ENCODE measurements around the gene PRICKLE2. TPM values are rescaled to one million over a fixed set of nuclear protein-coding genes. Genes with fewer than 3 reads are reported as not detected.
A peak's percentile ranks its signal among the peaks of the same experiment; 100 is the strongest.

Gene PRICKLE2
- total RNA-seq, 1 experiment from 2014 or later, result 4.2 TPM

- ChIA-PET CTCF (no interaction called here), POLR2A (no interaction called here)
- no peaks in the 10 kb centered on the region for H3K27me3 ChIP-seq (replicated peaks; ENCODE audit: control insufficient read depth, insufficient read depth, low read length)
- Mint-ChIP-seq H3K9me3 (ENCODE audit: unreplicated experiment) (peaks cover 18% of the 10 kb centered on the region), H3K4me1 (ENCODE audit: low read depth, unreplicated experiment) (peaks cover 18% of the 10 kb centered on the region), H3K27ac (ENCODE audit: unreplicated experiment) (no peak overlapping the region), H3K36me3 (ENCODE audit: insufficient read depth, unreplicated experiment) (no peaks in the 10 kb centered on the region), H3K4me3 (ENCODE audit: unreplicated experiment) (no peak overlapping the region), H3K27me3 (ENCODE audit: insufficient read depth, unreplicated experiment) (no peaks in the 10 kb centered on the region)
- no peaks in the 10 kb centered on the region for H3K9me3 ChIP-seq
- intact Hi-C loops (cut with micrococcal nuclease; ENCODE audit: unreplicated experiment), result no loop called here
- H3K4me3 ChIP-seq (ENCODE audit: low read depth, low read length), result no peak overlapping the region
- no TSS peak for BruUV-seq (replicated peaks)
- no peak for DNase-seq
- H3K36me3 ChIP-seq (ENCODE audit: control insufficient read depth, insufficient read depth, low read length), result no peaks in the 10 kb centered on the region
- TF ChIP-seq CTCF (IDR thresholded peaks at IDR 0.05; ENCODE audit: insufficient read depth in 1 of 2, low read depth in 1 of 2, low read length in 1 of 2, severe bottlenecking in 1 of 2, unreplicated experiment in 1 of 2), result no peak
- H3K4me1 ChIP-seq, result peaks cover 27% of the 10 kb centered on the region
Observed at GRCh38 chr3:64266983-64267382, 41.7 kb upstream of the PRICKLE2 start.

GRCh38 chr3:64266065-64266931 lies 41.0 kb upstream of the PRICKLE2 start:
- CTCF ChIA-PET, result no interaction called here
- Histone ChIP-seq H3K4me1 (peaks cover 27% of the 10 kb centered on the region), H3K9me3 (no peaks in the 10 kb centered on the region), H3K27me3 (replicated peaks; ENCODE audit: control insufficient read depth, insufficient read depth, low read length) (no peaks in the 10 kb centered on the region), H3K4me3 (ENCODE audit: low read depth, low read length) (no peak overlapping the region), H3K36me3 (ENCODE audit: control insufficient read depth, insufficient read depth, low read length) (no peaks in the 10 kb centered on the region)
- DNase-seq, result peak in 1 of 2 experiments; percentile 37
- no peaks in the 10 kb centered on the region for H3K36me3 Mint-ChIP-seq (ENCODE audit: insufficient read depth, unreplicated experiment)
- POLR2A ChIA-PET, result no interaction called here
- H3K4me1 Mint-ChIP-seq (ENCODE audit: low read depth, unreplicated experiment), result peaks cover 18% of the 10 kb centered on the region
- intact Hi-C loops (cut with micrococcal nuclease; ENCODE audit: unreplicated experiment), result no loop called here
- no peak for TF ChIP-seq CTCF (IDR thresholded peaks at IDR 0.05; ENCODE audit: insufficient read depth in 1 of 2, low read depth in 1 of 2, low read length in 1 of 2, severe bottlenecking in 1 of 2, unreplicated experiment in 1 of 2)
- no peak overlapping the region for H3K27ac Mint-ChIP-seq (ENCODE audit: unreplicated experiment)
- BruUV-seq (replicated peaks), result no TSS peak
- H3K27me3 Mint-ChIP-seq (ENCODE audit: insufficient read depth, unreplicated experiment), result no peaks in the 10 kb centered on the region
- H3K4me3 Mint-ChIP-seq (ENCODE audit: unreplicated experiment), result no peak overlapping the region
- peaks cover 17% of the 10 kb centered on the region for H3K9me3 Mint-ChIP-seq (ENCODE audit: unreplicated experiment)

GRCh38 chr3:64265646-64266045 lies 40.4 kb upstream of the PRICKLE2 start:
- Mint-ChIP-seq H3K36me3 (ENCODE audit: insufficient read depth, unreplicated experiment) (no peaks in the 10 kb centered on the region), H3K9me3 (ENCODE audit: unreplicated experiment) (peaks cover 10% of the 10 kb centered on the region), H3K4me1 (ENCODE audit: low read depth, unreplicated experiment) (peaks cover 18% of the 10 kb centered on the region), H3K27ac (ENCODE audit: unreplicated experiment) (no peak overlapping the region), H3K4me3 (ENCODE audit: unreplicated experiment) (no peak overlapping the region), H3K27me3 (ENCODE audit: insufficient read depth, unreplicated experiment) (no peaks in the 10 kb centered on the region)
- no TSS peak for BruUV-seq (replicated peaks)
- CTCF ChIA-PET, result no interaction called here
- no peak for TF ChIP-seq CTCF (IDR thresholded peaks at IDR 0.05; ENCODE audit: insufficient read depth in 1 of 2, low read depth in 1 of 2, low read length in 1 of 2, severe bottlenecking in 1 of 2, unreplicated experiment in 1 of 2)
- H3K9me3 ChIP-seq, result no peaks in the 10 kb centered on the region
- intact Hi-C loops (cut with micrococcal nuclease; ENCODE audit: unreplicated experiment), result no loop called here
- H3K4me3 ChIP-seq (ENCODE audit: low read depth, low read length), result no peak overlapping the region
- POLR2A ChIA-PET, result no interaction called here
- no peaks in the 10 kb centered on the region for H3K27me3 ChIP-seq (replicated peaks; ENCODE audit: control insufficient read depth, insufficient read depth, low read length)
- DNase-seq, result no peak
- H3K4me1 ChIP-seq, result peaks cover 27% of the 10 kb centered on the region
- no peaks in the 10 kb centered on the region for H3K36me3 ChIP-seq (ENCODE audit: control insufficient read depth, insufficient read depth, low read length)
